IPS-NIHi11 (cell line): Measurements from ENCODE around the gene MVB12A.

Source experiments
- DNase-seq: peaks from one replicate; pipeline ENCODE4 v3.0.0; 2012; ENCODE audit warnings: mixed read lengths, low spot score

The MVB12A gene

DNA sequence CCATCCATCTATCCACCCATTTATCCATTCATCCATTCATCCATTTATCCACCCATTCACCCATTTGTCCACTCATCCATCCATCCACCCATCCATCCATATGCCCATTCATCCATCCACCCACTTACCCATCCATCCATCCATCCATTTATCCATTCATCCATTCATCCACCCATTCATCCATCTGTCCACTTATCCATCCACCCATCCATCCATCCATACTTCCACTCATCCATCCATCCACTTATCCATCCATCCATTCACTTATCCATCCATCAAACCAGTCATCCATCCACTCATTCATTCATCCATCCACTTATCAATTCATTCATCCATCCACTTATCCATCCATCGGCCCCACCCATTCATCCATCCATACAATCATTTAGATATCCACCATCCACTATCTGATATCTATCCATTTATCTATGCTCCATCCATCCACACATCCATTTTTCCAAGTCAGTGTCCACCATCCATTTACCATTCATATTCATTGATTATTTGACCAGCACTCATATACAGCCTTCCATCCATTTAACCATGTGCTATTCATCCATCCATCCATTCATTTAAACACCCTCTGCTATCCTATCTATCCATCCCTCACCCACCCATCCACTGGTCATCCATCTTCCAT, 25.8 kb downstream of the MVB12A start:
- DNase-seq = no peak

DNA sequence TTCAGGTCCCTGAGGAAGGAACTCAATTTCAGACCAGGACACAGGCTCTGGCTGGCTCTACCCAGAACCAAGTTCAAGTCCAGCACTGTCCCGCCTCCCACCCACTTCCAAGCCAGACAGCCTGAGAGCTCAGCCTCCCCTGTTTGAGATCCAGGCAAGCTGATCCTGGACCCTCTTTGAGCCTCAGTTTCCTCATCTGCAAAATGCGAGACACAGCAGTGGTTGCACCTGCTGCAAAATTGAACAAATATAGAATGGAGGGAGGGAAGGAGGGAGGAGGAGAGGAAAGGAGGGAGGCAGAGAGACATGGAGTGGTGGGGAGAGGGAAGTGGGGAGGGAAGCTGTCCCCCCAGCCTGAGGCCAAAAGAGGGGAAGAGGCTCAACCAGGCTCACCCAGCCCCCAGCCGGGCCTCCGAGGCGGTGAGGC, 27.9 kb downstream of the MVB12A start:
- no peak for DNase-seq

DNA sequence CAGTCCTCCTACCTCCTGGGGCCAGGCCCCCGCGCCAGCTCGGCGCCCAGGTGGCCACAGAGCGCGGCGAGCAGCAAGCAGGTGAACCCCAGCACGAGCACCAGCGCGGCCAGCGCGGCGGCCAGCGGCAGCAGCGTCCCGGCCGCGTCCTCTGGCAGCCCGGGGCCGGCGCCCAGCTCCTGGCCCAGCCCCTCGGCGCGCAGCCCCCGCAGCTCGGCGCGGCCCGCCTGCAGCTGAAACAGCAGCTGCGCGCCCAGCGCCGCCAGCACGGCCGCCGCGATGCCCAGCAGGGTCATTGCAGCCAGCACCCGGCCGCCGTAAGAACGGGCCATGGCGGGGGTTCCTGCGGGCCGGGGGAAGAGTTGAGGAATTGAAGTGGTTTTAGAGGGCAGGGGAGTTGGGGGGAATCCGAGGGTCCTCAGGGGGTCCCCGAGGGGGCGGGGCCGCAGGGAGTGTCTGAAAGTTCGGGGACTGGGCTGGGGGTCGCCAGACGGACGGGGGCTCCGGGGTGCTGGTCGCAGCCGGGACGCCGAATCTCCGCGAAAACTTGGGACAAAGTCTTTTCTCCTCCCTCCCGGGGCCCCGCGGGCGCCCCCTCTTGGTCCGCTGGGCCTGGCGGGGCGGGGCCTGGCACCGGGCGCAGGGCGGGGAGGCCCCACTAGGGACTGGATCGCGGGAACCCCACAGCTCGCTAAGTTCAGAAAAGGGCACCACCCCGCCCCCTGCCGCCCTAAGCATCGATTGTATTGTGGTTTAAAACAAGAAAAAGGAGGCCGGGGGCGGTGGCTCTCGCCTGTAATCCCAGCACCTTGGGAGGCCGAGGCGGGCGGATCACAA, 28.5 kb downstream of the MVB12A start, which contains the start of gene TMEM221:
Gene TMEM221 (minus strand): TSS at position 538 of the 837 bp plus-strand sequence. CDS start 206 bp downstream, at position 332.
- peak; percentile 84 for DNase-seq

DNA sequence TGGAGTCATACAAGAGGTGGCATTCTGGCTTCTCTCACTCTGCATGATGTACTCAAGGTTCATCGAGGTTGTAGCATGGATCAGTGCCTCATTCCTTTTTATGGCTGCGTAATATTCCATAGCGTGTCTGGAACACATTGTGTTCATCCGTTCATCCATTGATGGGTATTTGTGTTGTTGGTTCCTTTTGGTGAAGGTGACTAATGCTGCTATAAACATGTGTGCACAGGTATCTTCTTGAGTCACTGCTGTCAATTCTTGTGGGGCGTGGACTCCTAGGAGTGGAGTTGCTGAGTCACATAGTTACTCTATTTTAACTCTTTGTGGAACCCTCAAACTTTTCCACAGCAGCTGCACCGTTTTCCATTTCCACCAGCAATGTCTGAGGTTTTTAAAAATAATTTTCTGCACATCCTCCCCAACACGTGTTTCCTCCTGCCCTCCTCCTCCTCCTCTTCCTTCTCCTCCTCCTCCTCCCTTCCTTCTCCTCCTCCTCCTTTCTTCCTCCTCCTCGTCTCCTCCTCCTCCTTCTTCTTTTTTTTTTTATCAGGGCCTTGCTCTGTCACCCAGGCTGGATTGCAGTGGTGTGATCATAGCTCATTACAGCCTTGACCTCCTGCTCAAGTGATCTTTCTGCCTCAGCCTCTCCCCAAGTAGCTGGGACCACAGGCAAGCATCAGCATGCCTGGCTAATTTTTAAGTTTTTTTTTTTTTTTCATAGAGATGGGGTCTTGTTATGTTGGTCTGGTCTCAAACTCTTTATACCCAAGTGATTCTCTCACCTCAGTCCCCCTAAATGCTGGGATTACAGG, 30.6 kb downstream of the MVB12A start:
- no peak for DNase-seq

DNA sequence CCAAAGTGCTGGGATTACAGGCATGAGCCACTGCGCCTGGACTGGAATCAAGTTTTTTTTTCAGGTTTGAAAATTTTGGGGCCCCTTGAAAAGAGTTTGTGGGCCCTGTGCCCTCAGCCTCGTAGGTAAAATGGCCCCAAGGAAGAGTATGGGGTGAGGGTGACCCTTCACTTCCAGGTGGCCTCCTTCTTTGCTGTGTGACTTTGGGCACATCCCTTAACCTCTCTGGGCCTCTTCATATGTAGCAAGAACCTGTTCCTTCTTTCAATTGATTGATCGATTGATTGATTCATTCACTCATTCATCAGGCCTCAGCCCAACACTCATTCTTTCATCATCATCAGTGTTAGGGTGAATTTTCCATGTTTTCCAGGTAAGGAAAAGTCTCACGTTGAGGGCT, 32.0 kb downstream of the MVB12A start:
- no peak for DNase-seq

DNA sequence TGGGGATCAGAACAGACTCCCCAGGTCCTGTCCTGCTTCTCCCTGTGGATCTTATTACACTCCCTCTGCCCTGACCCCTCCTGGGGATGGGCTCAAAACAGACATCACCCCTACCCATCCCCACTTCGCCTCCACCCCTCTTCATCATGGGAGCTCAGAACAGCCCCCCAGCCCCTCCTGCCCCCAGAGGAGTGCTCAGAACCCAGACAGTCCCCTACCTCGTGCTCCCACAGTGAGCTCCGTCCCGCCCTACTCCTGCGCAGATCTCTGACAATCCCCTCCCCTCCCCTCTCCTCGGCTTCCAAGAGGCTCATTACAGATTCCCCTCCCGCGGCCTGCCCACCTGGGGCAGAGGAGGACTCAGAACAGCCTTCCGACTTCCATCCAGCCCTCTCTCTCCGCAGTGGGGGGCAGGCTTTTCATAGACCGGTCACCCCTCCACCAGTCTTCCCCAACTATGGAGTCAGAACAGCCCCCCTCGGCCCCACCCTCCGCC, 34.8 kb downstream of the MVB12A start:
- peak; percentile 72 for DNase-seq

DNA sequence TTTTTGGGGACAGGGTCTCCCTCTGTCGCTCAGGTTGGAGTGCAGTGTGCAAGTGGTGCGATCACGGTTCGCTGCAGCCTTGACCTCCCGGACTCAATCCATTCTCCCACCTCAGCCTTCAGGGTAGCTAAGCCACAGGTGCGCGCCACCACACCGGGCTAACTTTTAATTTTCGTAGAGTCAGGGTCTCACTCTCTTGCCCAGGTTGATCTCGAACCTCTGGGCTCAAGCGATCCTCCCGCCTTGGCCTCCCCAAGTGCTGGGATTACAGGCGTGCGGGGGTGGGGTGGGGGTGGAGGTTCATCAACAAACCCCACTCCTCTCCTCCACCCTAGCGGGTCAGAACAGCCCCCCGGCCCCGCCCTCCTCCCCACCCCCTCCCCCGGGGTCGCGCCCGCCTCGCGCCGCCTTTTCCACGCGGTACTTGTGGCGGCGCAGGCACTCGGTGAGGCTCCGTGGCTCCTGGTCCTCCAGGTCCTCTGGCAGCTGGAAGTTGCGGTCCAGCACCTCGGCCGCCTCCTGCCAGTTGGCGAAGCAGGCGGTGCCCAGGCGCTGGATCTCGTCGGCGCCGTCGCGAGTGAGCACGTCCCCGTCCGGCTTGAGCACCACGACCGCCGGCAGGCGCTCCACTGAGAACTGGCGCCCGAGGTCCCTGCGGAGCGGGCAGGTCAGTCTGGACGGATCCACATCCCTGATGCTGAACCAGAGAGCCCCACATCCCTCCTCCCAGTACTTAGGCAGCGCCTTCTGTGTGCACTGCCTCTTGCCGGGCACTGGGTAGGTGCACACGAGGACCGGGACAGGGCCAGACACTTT, 35.7 kb downstream of the MVB12A start:
- peak; percentile 58 for DNase-seq

DNA sequence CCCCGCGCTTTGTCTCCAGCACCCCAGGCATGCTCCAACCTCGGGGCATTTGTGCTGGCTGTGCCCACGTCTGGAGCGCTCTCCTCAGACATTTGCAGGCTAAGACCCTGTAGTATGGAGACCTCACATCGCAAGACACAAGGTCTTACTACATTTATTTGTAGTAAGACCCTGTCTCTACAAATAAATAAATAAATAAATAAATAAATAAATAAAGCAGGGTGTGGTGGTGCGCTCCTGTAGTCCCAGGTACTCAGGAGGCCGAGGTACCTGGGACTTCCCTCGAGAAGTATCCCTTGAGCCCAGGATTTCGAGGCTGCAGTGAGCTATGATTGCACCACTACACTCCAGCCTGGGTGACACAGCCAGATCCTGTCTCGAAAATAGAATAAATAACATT, 36.3 kb downstream of the MVB12A start:
- DNase-seq = no peak

DNA sequence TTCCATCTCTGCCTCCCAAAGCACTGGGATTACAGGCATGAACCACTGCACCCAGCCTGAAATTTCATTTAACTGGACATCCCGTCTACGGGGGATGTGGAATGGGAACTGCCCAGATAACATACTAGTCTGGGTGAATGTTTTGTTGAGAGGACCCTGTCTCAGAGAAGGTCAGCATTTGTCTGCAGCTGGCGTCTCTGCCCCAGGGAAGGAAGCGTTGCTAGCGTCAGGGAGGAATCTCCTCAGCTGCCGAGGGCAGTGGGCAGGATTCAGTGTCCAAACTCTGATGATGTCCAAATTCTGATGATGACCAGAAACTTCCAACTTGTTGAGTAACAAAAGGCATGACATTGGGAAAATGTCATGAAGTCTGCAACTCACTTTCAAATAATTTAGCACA, 37.8 kb downstream of the MVB12A start:
- DNase-seq = no peak

DNA sequence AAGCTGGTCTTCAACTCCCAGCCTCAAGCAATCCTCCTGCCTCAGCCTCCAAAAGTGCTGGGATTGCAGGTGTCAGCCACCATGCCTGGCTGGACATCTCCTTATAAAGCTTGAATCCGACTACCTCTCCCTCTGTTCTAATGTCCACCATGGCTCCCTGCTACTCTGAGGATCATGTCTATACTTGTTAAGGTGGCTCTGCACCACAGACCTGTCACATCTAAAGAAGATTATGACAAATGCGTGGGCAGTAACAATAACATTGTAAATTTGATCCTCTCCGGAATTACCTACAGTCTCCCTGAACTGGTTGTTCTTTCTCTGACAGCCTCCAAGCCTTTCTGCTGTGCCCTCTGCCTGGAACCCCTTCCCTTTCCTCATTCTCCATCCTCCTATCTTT, 39.1 kb downstream of the MVB12A start:
- DNase-seq = no peak

DNA sequence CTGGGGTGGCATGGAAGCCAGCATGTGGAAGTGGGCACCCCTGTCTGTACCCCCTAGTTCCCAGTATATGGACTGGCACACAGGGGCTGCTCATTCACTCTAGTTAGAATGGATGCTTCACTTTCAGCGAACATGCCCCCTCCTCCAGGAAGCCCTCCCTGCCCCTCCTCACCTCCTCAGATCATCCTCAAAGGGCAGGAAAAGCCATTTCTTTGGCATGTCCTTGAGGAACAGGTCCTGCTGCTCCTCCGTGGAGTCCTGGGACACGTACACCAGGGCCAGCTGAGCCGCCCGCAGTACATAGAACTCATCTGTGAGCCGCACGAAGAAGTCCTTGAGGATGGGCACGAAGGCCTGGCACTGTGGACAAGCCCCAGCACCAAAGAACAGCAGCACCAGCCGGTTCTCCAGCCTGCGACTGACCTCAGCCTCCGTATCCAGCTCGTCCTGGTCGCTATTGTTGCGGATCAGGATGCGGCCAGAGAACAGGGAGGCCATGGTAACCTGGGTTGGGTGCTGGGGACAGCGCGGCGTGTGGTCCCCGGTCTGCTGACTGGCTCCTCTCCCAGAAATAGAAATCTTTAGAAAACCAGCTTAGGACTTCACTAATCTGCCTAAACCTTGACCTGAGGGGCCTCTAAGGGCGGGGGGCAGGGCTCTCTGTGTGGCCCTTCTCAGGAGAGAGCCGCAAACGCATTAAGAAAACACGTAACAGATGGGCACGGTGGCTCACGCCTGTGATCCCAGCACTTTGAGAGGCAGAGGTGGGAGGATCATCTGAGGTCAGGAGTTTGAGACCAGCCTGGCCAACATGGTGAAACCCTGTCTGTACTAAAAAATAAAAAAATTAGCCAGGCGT, 40.8 kb downstream of the MVB12A start, which contains the start of gene NXNL1:
Gene NXNL1 (minus strand): TSS at position 555 of the 859 bp plus-strand sequence. CDS start 57 bp downstream, at position 498.
- DNase-seq = no peak

DNA sequence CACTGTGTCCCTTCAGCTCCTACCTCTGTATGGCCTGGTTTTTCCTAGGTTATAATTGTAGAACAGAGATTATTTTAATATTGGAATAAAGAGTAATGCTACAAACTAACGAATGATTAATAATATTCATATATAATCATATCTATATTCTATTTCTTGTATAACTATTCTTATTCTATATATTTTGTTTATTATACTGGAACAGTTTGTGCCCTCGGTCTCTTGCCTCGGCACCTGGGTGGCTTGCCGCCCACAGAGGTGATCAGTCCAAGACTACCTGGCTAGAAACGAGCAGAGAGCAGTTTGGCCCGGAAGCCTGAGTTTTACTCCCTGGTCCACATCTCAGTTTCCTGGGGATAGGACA, 46.6 kb downstream of the MVB12A start:
- DNase-seq = no peak

DNA sequence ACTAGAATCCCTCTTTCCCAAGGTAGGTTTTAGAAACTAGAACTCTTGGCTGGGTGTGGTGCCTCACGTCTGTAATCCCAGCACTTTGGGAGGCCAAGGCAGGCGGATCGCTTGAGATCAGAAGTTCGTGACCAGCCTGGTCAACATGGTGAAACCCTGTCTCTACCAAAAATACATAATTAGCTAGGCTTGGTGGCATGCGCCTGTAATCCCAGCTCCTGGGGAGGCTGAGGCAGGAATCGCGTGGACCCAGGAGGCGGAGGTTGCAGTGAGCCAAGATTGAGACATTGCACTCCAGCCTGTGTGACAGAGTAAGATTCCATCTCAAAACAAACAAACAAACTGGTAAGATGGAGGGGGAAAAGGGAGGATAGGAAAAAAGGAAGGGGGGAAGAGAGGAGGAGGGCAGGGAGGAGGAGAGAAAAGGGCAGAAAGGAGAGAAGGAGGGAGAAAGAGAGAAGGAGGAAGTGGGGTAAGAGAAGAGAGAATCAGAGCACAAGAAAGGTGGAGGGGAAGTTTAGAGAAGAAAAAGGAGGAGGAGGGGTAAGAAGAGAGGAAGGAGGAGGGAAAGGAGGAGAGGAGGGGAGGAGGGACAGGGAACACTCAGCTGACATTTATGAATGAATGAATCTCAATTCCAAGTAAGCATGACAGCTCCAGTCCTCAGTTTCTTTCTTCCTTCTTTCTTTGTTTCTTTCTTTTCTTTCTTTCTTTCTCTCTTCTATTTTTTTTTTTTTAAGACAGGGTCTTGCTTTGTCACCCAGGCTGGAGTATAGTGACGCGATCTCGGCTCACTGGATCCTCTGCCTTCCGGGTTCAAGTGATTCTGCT, 47.8 kb downstream of the MVB12A start:
- DNase-seq = no peak

DNA sequence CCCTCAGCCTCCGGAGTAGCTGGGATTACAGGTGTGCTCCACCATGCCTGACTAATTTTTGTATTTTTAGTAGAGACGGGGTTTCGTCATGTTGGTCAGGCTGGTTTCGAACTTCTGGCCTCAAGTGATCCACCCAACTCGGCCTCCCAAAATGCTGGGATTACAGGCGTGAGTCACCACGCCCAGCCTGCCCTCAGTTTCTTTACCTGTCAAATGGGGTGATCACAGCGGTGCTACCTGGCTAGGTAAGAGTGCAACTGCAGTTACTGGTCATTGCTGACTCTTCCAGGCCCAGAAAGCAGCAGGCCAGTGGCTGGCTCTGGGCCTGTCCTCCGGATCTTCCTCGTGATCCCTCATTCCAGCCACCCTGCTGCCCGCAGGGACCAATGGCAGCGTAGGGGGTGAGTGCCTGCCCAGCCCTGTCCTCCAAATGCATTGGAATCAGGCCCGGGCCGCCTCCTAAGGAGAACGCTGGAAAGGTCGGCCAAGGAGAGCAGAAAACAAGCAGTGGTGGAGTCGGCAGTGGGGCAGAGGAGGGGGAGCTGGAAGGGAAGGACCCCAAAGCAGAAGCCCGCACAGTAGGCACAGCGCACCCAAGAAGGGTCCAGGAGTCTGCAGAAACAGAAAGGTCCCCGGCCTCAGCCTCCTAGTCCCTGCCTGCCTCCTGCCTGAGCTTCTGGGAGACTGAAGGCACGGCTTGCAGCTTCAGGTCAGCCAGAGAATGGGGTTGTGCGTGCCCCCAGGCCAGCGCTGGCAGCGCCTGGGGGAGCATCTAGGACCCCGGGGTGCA, 48.6 kb downstream of the MVB12A start:
- no peak for DNase-seq

DNA sequence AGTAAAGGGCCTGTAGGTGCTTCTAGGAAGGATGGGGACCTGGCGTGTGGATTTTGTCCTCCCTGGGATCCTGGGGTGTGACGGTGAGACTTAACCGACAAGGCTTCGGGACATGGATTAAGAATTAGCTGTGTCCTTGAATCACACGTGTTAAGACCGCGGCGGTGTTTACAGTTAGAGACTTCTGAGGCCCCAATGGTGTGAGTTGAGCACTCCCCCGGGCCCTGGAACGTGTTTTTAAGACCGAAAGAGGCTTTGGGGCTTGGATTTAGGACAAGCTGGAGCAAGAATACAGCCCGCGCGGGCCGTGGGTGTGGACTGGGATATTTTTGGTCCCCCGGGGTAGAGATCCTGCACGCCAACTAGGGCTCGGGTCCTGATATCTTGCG, 49.2 kb downstream of the MVB12A start:
- DNase-seq = no peak

DNA sequence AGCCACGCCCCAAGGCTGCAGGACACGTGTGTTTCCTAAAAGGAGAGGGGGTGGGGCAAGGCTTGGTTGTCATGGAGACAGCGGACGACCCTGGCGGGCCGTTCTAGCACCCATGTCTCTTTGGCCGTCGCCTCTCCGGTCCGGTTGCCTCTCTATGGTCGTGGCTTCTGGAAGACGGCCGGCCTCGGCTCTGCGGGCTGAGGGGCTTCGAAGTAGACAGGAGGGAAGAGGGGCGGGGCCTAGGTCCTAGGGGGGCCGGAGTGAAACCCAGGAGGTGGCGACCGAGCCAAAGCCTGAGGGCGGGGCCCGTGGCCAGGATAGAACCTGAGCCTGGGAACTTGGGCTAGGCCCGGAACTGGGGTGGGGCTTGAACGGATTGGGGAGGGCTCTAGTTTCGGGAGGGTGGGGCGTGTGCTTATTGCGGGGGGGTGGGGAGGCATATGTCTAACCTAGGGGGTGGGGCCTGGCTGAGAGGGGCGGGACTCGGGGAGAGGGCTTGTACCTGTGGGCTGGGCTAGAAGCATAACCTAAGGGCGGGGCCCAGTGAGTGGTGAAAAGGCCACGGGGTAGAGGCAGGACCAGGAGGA, 49.7 kb downstream of the MVB12A start:
- DNase-seq = peak; percentile 77

DNA sequence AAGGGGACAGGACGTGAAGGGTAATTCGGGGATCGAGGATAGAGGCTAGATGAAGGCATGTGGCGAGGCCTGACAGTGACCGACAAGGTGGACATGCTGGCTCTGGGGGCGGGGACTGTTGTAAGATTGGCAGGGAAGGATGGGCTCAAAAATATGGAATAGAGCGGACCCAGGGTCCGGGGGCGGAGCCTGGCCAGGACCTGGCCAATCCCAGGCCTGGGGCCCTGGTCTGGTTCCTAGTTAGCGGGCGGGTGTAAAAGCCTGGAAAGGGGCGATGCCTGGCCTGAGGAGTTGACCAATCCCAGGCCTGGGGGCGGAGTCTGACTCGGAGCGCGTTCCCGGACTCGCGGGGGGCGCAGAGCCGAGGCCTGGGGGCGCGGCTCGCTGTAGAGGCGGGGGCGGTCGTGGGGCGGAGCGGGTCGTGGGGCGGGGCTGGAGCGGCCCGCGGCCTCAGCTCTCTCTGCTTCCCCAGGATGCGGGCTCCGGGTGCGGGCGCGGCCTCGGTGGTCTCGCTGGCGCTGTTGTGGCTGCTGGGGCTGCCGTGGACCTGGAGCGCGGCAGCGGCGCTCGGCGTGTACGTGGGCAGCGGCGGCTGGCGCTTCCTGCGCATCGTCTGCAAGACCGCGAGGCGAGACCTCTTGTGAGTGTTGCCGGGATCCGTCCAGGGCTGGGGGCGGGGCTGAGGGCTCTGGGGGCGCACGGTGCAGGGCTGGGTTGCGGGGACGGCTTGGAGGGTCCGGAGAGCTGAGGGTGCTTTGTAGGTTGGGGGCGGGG, 50.4 kb downstream of the MVB12A start, which contains the start of gene SLC27A1:
Gene SLC27A1 (plus strand): TSS at position 457 of the 774 bp plus-strand sequence. CDS start 17 bp downstream, at position 474.
- DNase-seq = peak; percentile 91
